ENCODE results near the gene FNDC10. TPM values are rescaled to one million over a fixed set of nuclear protein-coding genes. Genes with fewer than 3 reads are reported as not detected.

Gene FNDC10
- total RNA-seq, 1 donor from 2014 or later = 0.60 TPM

GRCh38 chr1:1573843-1574720, 25.9 kb downstream of the FNDC10 start:
- Mint-ChIP-seq H3K27ac (peak overlapping the region; percentile 95), H3K9me3 (no peaks in the 10 kb centered on the region), H3K4me1 (peaks cover 44% of the 10 kb centered on the region), H3K4me3 (peak overlapping the region; percentile 94), H3K27me3 (peaks cover 4% of the 10 kb centered on the region), H3K36me3 (ENCODE audit: low read depth) (peaks cover 31% of the 10 kb centered on the region)
- ChIA-PET POLR2A (interaction anchor here (0.6 to 1.2 kb wide), 8 partner anchors 29 to 499 kb away, joined by 3 to 7 read pairs (median 3); partner anchors contain the start of genes CCNL2 and MIB2), CTCF (no interaction called here)
- intact Hi-C loops (cut with micrococcal nuclease) = loop anchor here (1.0 to 5.0 kb wide), 5 partner anchors 57 to 345 kb away; partner anchors contain the start of genes ATAD3A, CDK11B and TMEM52
- TF ChIP-seq, protein P1, sequence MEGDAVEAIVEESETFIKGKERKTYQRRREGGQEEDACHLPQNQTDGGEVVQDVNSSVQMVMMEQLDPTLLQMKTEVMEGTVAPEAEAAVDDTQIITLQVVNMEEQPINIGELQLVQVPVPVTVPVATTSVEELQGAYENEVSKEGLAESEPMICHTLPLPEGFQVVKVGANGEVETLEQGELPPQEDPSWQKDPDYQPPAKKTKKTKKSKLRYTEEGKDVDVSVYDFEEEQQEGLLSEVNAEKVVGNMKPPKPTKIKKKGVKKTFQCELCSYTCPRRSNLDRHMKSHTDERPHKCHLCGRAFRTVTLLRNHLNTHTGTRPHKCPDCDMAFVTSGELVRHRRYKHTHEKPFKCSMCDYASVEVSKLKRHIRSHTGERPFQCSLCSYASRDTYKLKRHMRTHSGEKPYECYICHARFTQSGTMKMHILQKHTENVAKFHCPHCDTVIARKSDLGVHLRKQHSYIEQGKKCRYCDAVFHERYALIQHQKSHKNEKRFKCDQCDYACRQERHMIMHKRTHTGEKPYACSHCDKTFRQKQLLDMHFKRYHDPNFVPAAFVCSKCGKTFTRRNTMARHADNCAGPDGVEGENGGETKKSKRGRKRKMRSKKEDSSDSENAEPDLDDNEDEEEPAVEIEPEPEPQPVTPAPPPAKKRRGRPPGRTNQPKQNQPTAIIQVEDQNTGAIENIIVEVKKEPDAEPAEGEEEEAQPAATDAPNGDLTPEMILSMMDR (IDR thresholded peaks at IDR 0.05) = no peak
- DNase-seq (no peak), ATAC-seq (ENCODE audit: low read depth) (peak; percentile 76)

GRCh38 chr1:1569341-1569740, 30.6 kb downstream of the FNDC10 start:
- Mint-ChIP-seq H3K9me3 (no peaks in the 10 kb centered on the region), H3K4me3 (no peak overlapping the region), H3K27ac (no peak overlapping the region), H3K27me3 (no peaks in the 10 kb centered on the region), H3K4me1 (peaks cover 47% of the 10 kb centered on the region), H3K36me3 (ENCODE audit: low read depth) (peaks cover 56% of the 10 kb centered on the region)
- no peak for DNase-seq
- POLR2A ChIA-PET = interaction anchor here (0.6 to 1.3 kb wide), 2 partner anchors 46 to 60 kb away, joined by 3 read pairs; no protein-coding TSS in a partner anchor
- intact Hi-C loops (cut with micrococcal nuclease) = no loop called here
- no peak for ATAC-seq (ENCODE audit: low read depth)
- TF ChIP-seq, protein P1 (IDR thresholded peaks at IDR 0.05) = no peak
- CTCF ChIA-PET = interaction anchor here (0.6 kb wide), 1 partner anchor 568 kb away, joined by 3 read pairs; no protein-coding TSS in a partner anchor

DNA sequence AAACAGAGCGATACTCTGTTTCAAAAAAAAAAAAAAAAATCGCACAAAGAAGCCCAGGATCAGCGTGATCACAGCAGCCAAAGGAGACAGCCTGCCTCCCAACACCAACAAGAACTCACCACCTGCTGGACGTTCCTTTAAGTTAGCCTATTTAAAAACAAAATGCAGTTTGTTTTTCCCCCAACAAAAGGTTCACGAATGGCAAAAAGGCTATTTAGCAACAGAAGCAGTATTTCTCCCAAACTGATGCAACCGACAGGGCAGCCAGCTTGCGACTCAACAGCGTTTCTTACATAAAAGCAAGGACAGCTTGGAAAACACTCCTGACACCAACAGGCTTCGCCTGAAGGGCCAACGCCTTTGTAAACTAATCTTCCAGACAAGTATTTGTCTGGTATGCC, 32.0 kb downstream of the FNDC10 start:
- ATAC-seq (ENCODE audit: low read depth) = no peak
- ChIA-PET CTCF (no interaction called here), POLR2A (no interaction called here)
- H3K36me3 Mint-ChIP-seq (ENCODE audit: low read depth) = peaks cover 63% of the 10 kb centered on the region
- no peaks in the 10 kb centered on the region for H3K9me3 Mint-ChIP-seq
- peaks cover 37% of the 10 kb centered on the region for H3K4me1 Mint-ChIP-seq
- H3K27me3 Mint-ChIP-seq = no peaks in the 10 kb centered on the region
- intact Hi-C loops (cut with micrococcal nuclease) = no loop called here
- no peak for DNase-seq
- no peak overlapping the region for H3K27ac Mint-ChIP-seq
- TF ChIP-seq, protein P1 (IDR thresholded peaks at IDR 0.05) = no peak
- H3K4me3 Mint-ChIP-seq = no peak overlapping the region

DNA sequence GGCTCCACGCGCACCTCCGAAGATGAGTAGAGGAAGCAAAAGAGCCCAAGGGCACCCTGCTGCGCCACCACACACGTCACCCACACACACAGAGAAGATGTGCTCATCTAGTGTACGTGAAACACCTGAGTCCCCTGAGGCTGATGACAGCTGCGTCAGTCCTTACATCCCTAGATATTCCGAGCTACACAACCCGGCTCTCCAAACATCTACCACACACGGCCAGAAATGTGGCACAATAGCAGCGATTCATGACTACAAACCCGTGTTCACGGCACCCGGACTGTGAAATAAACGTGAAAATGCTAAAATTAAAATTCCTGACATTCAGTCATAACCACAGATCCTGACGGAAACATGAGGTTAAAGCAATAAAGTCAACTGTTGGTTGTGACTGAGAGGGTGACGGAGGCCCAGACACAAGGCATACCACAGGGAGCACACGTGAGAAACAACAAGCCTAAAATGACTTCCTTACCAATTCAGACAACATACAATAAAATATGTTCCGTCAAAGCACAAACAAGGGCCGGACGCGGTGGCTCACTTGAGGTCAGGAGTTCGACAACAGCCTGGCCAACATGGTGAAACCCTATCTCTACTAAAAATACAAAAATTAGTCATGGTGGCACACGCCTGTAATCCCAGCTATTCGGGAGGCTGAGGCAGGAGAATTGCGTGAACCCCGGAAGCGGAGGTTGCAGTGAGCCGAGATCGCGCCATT, 32.6 kb downstream of the FNDC10 start:
- H3K27me3 Mint-ChIP-seq = no peaks in the 10 kb centered on the region
- no peak overlapping the region for H3K4me3 Mint-ChIP-seq
- no peaks in the 10 kb centered on the region for H3K9me3 Mint-ChIP-seq
- POLR2A ChIA-PET = no interaction called here
- intact Hi-C loops (cut with micrococcal nuclease) = no loop called here
- H3K27ac Mint-ChIP-seq = no peak overlapping the region
- DNase-seq = no peak
- TF ChIP-seq, protein P1 (IDR thresholded peaks at IDR 0.05) = no peak
- no peak for ATAC-seq (ENCODE audit: low read depth)
- H3K36me3 Mint-ChIP-seq (ENCODE audit: low read depth) = peaks cover 69% of the 10 kb centered on the region
- CTCF ChIA-PET = no interaction called here
- peaks cover 32% of the 10 kb centered on the region for H3K4me1 Mint-ChIP-seq

DNA sequence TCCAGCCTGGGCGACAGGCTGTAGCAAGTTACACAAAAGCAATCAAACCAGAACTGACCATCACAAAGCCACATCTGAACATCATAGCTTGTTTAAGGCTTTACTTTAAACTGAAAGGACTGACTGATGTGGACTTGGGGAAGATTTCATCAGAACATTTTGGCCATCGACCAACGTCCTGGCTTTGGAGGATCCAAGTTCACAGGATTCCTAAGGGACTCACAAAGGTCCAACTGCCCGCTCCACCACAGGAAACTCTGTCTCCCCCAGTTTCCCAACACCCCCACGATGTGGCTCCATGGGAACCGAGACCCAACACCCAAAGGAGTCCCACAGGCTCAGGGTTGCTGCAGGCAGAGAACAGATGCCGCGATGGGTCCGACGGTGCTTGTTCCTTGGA, 34.6 kb downstream of the FNDC10 start:
- DNase-seq = no peak
- ATAC-seq (ENCODE audit: low read depth) = no peak
- POLR2A ChIA-PET = no interaction called here
- Mint-ChIP-seq H3K36me3 (ENCODE audit: low read depth) (peaks cover 74% of the 10 kb centered on the region), H3K4me3 (no peak overlapping the region), H3K4me1 (peaks cover 25% of the 10 kb centered on the region), H3K9me3 (no peaks in the 10 kb centered on the region), H3K27me3 (no peaks in the 10 kb centered on the region), H3K27ac (no peak overlapping the region)
- intact Hi-C loops (cut with micrococcal nuclease) = no loop called here
- TF ChIP-seq, protein P1 (IDR thresholded peaks at IDR 0.05) = no peak
- CTCF ChIA-PET = no interaction called here
